DND-41 (cell line): ENCODE measurements around the gene NR5A1.

Experiments used
- ATAC-seq: fragments of 200-7000 bp; cut with Tn5 transposase; 3 replicates; pipeline ENCODE4 v1.9.1; 2021; ENCODE audit warnings: low read depth; ENCODE audit not compliant: insufficient read depth
- DNase-seq: peaks from one replicate; pipeline ENCODE4 v3.0.0-alpha.2; 2020
- H2AFZ ChIP-seq: 2 replicates; pipeline ENCODE4 v1.6.0; 2012; ENCODE audit warnings: low read depth, low read length
- H3K27ac ChIP-seq: 2 replicates; pipeline ENCODE4 v1.5.1; 2012; ENCODE audit warnings: low read length, inconsistent platforms
- H3K27me3 ChIP-seq: fragments of 200-600 bp; sonication (generic); 2 replicates; pipeline ENCODE4 v1.6.0; 2012; ENCODE audit warnings: low read length, mild to moderate bottlenecking, inconsistent platforms; ENCODE audit not compliant: insufficient read depth, poor library complexity
- H3K36me3 ChIP-seq: 2 replicates; pipeline ENCODE4 v1.5.1; 2012; ENCODE audit warnings: low read length, inconsistent platforms; ENCODE audit not compliant: insufficient read depth
- H3K4me1 ChIP-seq: 2 replicates; pipeline ENCODE4 v1.5.1; 2012; ENCODE audit warnings: mild to moderate bottlenecking, low read length; ENCODE audit not compliant: insufficient read depth
- H3K4me2 ChIP-seq: 2 replicates; pipeline ENCODE4 v1.6.0; 2012; ENCODE audit warnings: mild to moderate bottlenecking, moderate library complexity, low read length, inconsistent platforms; ENCODE audit not compliant: insufficient read depth
- H3K4me3 ChIP-seq, 2 experiments: fragments of 200-600 bp in 1 of 2; shearing (Covaris generic) in 1 of 2; 2 replicates each; pipeline ENCODE4 v1.5.1; 2012 to 2016; ENCODE audit warnings: inconsistent platforms in 2 of 2, low read length in 2 of 2, mild to moderate bottlenecking in 2 of 2, low read depth in 1 of 2, moderate library complexity in 1 of 2
- H3K79me2 ChIP-seq: 2 replicates; pipeline ENCODE4 v1.6.0; 2012; ENCODE audit warnings: low read length, inconsistent platforms; ENCODE audit not compliant: insufficient read depth
- H3K9ac ChIP-seq: 2 replicates; pipeline ENCODE4 v1.6.0; 2012; ENCODE audit warnings: low read depth, mild to moderate bottlenecking, inconsistent platforms, low read length, moderate library complexity
- H3K9me3 ChIP-seq: 2 replicates; pipeline ENCODE4 v1.5.1; 2012; ENCODE audit warnings: low read length, moderate library complexity, mild to moderate bottlenecking, inconsistent platforms; ENCODE audit not compliant: insufficient read depth, severe bottlenecking
- H4K20me1 ChIP-seq: 2 replicates; pipeline ENCODE4 v1.6.0; 2012; ENCODE audit warnings: low read length; ENCODE audit not compliant: insufficient read depth
- EZH2 ChIP-seq: IDR thresholded peaks from 3 replicates; pipeline ENCODE4 v1.6.1; 2012; ENCODE audit warnings: borderline replicate concordance, low read depth, mild to moderate bottlenecking, moderate library complexity, low read length, inconsistent platforms; ENCODE audit not compliant: severe bottlenecking
- TF ChIP-seq, protein P1 (sequence below): IDR thresholded peaks from 2 replicates; pipeline ENCODE4 v1.5.1; 2012; ENCODE audit warnings: borderline replicate concordance, low read length, moderate library complexity, mild to moderate bottlenecking; ENCODE audit not compliant: poor library complexity, severe bottlenecking; ENCODE audit errors: extremely low read depth

NR5A1 gene

DNA sequence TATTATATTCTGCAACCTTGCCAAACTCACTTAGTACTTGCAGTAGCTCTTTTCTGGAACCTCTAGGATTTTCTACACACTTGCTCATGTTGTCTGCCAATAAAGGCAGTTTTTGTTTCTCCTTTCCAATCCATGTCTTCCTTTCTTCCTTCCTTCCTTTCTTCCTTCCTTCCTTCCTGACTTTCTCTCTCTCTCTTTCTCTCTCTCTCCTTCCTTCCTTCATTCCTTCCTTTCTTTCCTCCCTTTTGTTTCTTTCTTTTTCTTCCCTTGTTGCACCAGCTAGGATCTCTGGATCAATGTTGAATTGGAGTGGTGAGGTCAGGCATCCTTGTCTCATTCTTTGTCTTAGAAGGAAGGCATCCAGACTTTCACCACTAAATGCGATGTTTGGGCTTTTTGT lies 44.5 kb downstream of the NR5A1 start:
- no peaks in the 10 kb centered on the region for H3K79me2 ChIP-seq
- DNase-seq (no peak), ATAC-seq (no peak)
- no peaks in the 10 kb centered on the region for H3K9me3 ChIP-seq
- no peak overlapping the region for H2AFZ ChIP-seq
- no peaks in the 10 kb centered on the region for H3K4me1 ChIP-seq
- TF ChIP-seq, protein P1, sequence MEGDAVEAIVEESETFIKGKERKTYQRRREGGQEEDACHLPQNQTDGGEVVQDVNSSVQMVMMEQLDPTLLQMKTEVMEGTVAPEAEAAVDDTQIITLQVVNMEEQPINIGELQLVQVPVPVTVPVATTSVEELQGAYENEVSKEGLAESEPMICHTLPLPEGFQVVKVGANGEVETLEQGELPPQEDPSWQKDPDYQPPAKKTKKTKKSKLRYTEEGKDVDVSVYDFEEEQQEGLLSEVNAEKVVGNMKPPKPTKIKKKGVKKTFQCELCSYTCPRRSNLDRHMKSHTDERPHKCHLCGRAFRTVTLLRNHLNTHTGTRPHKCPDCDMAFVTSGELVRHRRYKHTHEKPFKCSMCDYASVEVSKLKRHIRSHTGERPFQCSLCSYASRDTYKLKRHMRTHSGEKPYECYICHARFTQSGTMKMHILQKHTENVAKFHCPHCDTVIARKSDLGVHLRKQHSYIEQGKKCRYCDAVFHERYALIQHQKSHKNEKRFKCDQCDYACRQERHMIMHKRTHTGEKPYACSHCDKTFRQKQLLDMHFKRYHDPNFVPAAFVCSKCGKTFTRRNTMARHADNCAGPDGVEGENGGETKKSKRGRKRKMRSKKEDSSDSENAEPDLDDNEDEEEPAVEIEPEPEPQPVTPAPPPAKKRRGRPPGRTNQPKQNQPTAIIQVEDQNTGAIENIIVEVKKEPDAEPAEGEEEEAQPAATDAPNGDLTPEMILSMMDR: no peak
- TF ChIP-seq EZH2: no peak
- H3K27ac ChIP-seq: no peak overlapping the region
- no peak overlapping the region for H3K4me3 ChIP-seq
- H3K9ac ChIP-seq: no peak overlapping the region
- no peaks in the 10 kb centered on the region for H3K36me3 ChIP-seq
- no peak overlapping the region for H3K4me2 ChIP-seq
- no peaks in the 10 kb centered on the region for H3K27me3 ChIP-seq
- H4K20me1 ChIP-seq: no peaks in the 10 kb centered on the region

DNA sequence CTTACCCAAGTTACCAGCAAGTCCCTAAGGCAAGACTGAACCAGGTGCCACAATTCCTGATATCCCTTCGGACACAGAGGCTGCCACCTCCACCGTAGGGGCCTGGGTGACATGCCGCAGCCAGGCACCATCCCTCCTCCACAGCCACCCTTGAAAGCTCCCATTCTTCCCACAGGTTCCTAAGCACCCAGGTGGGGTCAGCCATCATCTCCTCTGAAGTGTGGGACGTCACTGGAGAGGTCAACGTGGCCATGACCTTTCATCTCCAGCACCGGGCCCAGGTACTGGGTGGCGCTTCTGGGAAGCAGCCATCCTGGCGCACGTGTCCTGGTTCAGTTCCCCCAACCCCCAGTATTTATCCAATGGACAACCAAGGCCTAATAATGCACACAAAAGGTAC lies 48.8 kb downstream of the NR5A1 start:
- Histone ChIP-seq H3K4me1 (no peaks in the 10 kb centered on the region), H3K36me3 (no peaks in the 10 kb centered on the region), H3K27me3 (no peaks in the 10 kb centered on the region), H3K9me3 (no peaks in the 10 kb centered on the region), H2AFZ (no peak overlapping the region), H3K4me3 (no peak overlapping the region), H3K27ac (no peak overlapping the region), H3K9ac (no peak overlapping the region), H3K4me2 (no peak overlapping the region), H4K20me1 (no peaks in the 10 kb centered on the region), H3K79me2 (no peaks in the 10 kb centered on the region)
- TF ChIP-seq EZH2: no peak
- TF ChIP-seq, protein P1: no peak
- no peak for ATAC-seq
- no peak for DNase-seq

DNA sequence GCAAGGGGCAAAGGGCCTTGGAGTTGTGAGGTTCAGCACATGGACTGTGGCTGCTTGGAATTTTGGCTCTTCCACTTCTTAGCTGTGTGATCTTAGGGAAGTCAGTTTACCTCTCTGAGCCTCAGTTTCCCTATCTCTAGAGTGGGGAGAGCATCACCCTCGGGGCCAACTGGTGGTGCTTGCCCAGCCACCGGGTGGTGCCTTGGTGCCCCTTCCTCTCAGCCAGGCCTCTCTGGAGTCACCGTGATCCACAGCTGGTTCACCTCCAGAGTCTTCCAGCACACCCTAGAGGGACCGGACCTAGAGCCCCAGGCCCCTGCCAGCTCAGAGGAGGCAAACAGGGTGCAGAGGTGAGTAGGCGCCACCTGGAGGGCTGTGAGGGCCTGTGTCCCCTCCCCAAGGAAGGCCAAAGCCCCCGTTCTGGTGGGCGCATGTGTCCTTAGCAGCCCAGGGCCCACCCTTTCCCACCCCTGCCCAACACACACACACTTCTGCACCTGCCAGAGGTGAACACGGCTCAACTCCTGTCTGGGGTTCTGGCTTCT lies 49.2 kb downstream of the NR5A1 start:
- ATAC-seq: no peak
- no peak for DNase-seq
- Histone ChIP-seq H3K4me1 (no peaks in the 10 kb centered on the region), H2AFZ (no peak overlapping the region), H3K9me3 (no peaks in the 10 kb centered on the region), H3K4me2 (no peak overlapping the region), H3K4me3 (no peak overlapping the region), H3K36me3 (no peaks in the 10 kb centered on the region), H3K79me2 (no peaks in the 10 kb centered on the region), H3K27me3 (no peaks in the 10 kb centered on the region), H4K20me1 (no peaks in the 10 kb centered on the region), H3K27ac (no peak overlapping the region), H3K9ac (no peak overlapping the region)
- TF ChIP-seq, protein P1: no peak
- TF ChIP-seq EZH2: no peak
